CD14-positive monocyte (primary cell): Measurements from ENCODE around the gene DNAJC12. TPM values are rescaled to one million over a fixed set of nuclear protein-coding genes. Genes with fewer than 3 reads are reported as not detected.
"Not testable (repeated sequence)": the region's sequence is repeated elsewhere in the genome, so short reads cannot be mapped to it uniquely, and the experiment has no call there.

ENCODE experiments used
- DNase-seq, 3 donors: peaks; one replicate each; pipeline ENCODE4 v3.0.0-alpha.2; 2011 to 2022
- H2AFZ ChIP-seq: 2 replicates; pipeline ENCODE4 v1.6.0; 2012; ENCODE audit warnings: mild to moderate bottlenecking, low read depth, low read length, inconsistent platforms; ENCODE audit not compliant: insufficient read depth, poor library complexity, severe bottlenecking
- H3K27ac ChIP-seq, 2 donors: 1 replicate in 1 of 2; 2 replicates in 1 of 2; pipeline ENCODE4 v1.5.1; 2012 to 2013; ENCODE audit warnings: low read length in 2 of 2, control low read depth in 1 of 2, inconsistent platforms in 1 of 2, low read depth in 1 of 2, mild to moderate bottlenecking in 1 of 2
- H3K27me3 ChIP-seq, 2 donors: one replicate each; pipeline versions ENCODE4 v1.6.0 to v1.6.1; 2011 to 2013; ENCODE audit warnings: low read length in 2 of 2; ENCODE audit not compliant: control insufficient read depth in 2 of 2, insufficient read depth in 2 of 2
- H3K36me3 ChIP-seq, 2 donors: replicated peaks in 1 of 2; 1 replicate in 1 of 2; 2 replicates in 1 of 2; pipeline versions ENCODE4 v1.5.1 to v1.6.1; 2012 to 2013; ENCODE audit warnings: low read length in 2 of 2, control low read depth in 1 of 2, inconsistent platforms in 1 of 2, mild to moderate bottlenecking in 1 of 2; ENCODE audit not compliant: insufficient read depth in 2 of 2, control insufficient read depth in 1 of 2
- H3K4me1 ChIP-seq, 2 donors: 1 replicate in 1 of 2; 2 replicates in 1 of 2; pipeline versions ENCODE4 v1.5.1 to v1.6.1; 2012 to 2013; ENCODE audit warnings: low read length in 2 of 2, control low read depth in 1 of 2, inconsistent platforms in 1 of 2, mild to moderate bottlenecking in 1 of 2, moderate library complexity in 1 of 2; ENCODE audit not compliant: insufficient read depth in 2 of 2, control insufficient read depth in 1 of 2
- H3K4me2 ChIP-seq: replicated peaks from 2 replicates; pipeline ENCODE3; 2012; ENCODE audit warnings: low read length, moderate library complexity, mild to moderate bottlenecking; ENCODE audit not compliant: poor library complexity, severe bottlenecking; ENCODE audit errors: extremely low read depth
- H3K4me3 ChIP-seq, 3 experiments: fragments of 200-600 bp in 1 of 3; sonication (generic) in 1 of 3; replicated peaks in 1 of 3; 1 replicate in 2 of 3; 2 replicates in 1 of 3; pipeline ENCODE4 v1.5.1; 2011 to 2013; ENCODE audit warnings: low read length in 3 of 3, mild to moderate bottlenecking in 3 of 3, control low read depth in 2 of 3, low read depth in 2 of 3, inconsistent platforms in 1 of 3, moderate library complexity in 1 of 3
- H3K79me2 ChIP-seq: 2 replicates; pipeline ENCODE4 v1.6.0; 2012; ENCODE audit warnings: mild to moderate bottlenecking, control low read depth, inconsistent platforms, low read length, moderate library complexity; ENCODE audit not compliant: insufficient read depth
- H3K9ac ChIP-seq: 2 replicates; pipeline ENCODE4 v1.6.0; 2017; ENCODE audit warnings: low read length, mild to moderate bottlenecking; ENCODE audit not compliant: insufficient read depth, poor library complexity, severe bottlenecking
- H3K9me3 ChIP-seq, 2 donors: replicated peaks in 1 of 2; 1 replicate in 1 of 2; 2 replicates in 1 of 2; pipeline versions ENCODE4 v1.5.1 to v1.6.1; 2012 to 2013; ENCODE audit warnings: low read length in 2 of 2, control low read depth in 1 of 2; ENCODE audit not compliant: control insufficient read depth in 1 of 2, insufficient read depth in 1 of 2
- H4K20me1 ChIP-seq: 2 replicates; pipeline ENCODE4 v1.6.0; 2012; ENCODE audit warnings: mild to moderate bottlenecking, low read length, control low read depth, moderate library complexity; ENCODE audit not compliant: insufficient read depth
- H3K27ac Mint-ChIP-seq, 7 donors: one replicate each; pipeline ENCODE4 v1.8.0; 2020; ENCODE audit warnings: mild to moderate bottlenecking in 7 of 7, mixed read lengths in 7 of 7, moderate library complexity in 6 of 7, inconsistent platforms in 2 of 7
- H3K27me3 Mint-ChIP-seq, 3 donors: one replicate each; pipeline ENCODE4 v1.8.0; 2021 to 2022; ENCODE audit warnings: low read depth in 3 of 3, mild to moderate bottlenecking in 3 of 3, mixed read lengths in 3 of 3, moderate library complexity in 3 of 3, inconsistent platforms in 1 of 3
- H3K36me3 Mint-ChIP-seq, 2 donors: one replicate each; pipeline ENCODE4 v1.8.0; 2020; ENCODE audit warnings: mixed read lengths in 2 of 2, inconsistent platforms in 1 of 2, mild to moderate bottlenecking in 1 of 2
- H3K4me1 Mint-ChIP-seq: one replicate; pipeline ENCODE4 v1.8.0; 2020; ENCODE audit warnings: mild to moderate bottlenecking, mixed read lengths
- H3K4me3 Mint-ChIP-seq, 2 donors: one replicate each; pipeline ENCODE4 v1.8.0; 2020; ENCODE audit warnings: mild to moderate bottlenecking in 2 of 2, mixed read lengths in 2 of 2, moderate library complexity in 1 of 2
- H3K9me3 Mint-ChIP-seq, 7 donors: one replicate each; pipeline ENCODE4 v1.8.0; 2020 to 2022; ENCODE audit warnings: mixed read lengths in 7 of 7, mild to moderate bottlenecking in 6 of 7, moderate library complexity in 6 of 7, inconsistent platforms in 2 of 7
- CTCF ChIP-seq: fragments of 200-600 bp; IDR thresholded peaks from one replicate; pipeline ENCODE4 v1.8.0; 2022; ENCODE audit warnings: antibody characterized with exemption, mild to moderate bottlenecking
- WGBS: methylation state at CpG from one replicate; pipeline ENCODE4 v1.1.5; 2013; ENCODE audit warnings: missing lambda C conversion rate; ENCODE audit not compliant: insufficient coverage; 5-methylcytosine and 5-hydroxymethylcytosine counted together
- intact Hi-C, 2 donors: fragments of 100-400 bp; cut with micrococcal nuclease; formaldehyde crosslinking; loops; one replicate each; pipeline versions ENCODE4 v1.15.0 to v1.15.1; 2023
- polyA plus RNA-seq, 3 donors: library from polyadenylated mRNA; depleted of rRNA in 1 of 3; unstranded in 2 of 3; stranded (reverse) in 1 of 3; fragments of 300-500 nt in 2 of 3; fragments of >200 nt in 1 of 3; fragmentation: Illumina TruSeq in 2 of 3; gene quantifications; 1 replicate in 2 of 3; 2 replicates in 1 of 3; pipeline ENCODE4 v1.2.3, GENCODE V29; 2012 to 2021

DNAJC12 gene
- polyA plus RNA-seq, 3 donors, result not detected

DNA sequence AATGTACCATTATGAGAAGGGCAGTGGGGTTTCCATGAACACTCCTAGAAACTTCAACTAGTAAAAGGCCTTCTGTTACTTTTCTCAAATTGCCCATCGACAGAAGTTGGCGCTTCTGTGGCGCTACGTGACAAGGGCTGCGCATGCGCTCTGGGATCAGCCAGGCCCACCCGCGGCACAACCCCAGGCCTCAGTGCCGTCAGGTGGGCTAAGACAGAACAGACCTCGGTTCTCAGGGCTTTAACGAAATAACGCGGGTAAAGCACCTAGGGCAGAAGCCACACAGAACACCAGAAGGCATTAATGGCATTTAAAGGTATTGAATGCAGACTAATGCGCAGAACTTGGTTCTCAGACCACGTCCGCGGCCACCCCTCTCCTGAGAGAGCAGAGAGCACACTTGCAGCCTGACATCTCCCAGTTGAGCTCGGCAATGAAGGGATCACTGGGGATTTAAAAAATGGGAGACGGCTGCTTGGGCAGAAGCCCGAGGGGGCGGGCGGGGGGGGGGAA is 74.4 kb downstream of the DNAJC12 start:
- H2AFZ ChIP-seq, result peak overlapping the region; percentile 87
- H3K79me2 ChIP-seq, result no peaks in the 10 kb centered on the region
- peak overlapping the region; percentile 95 for H3K4me2 ChIP-seq
- H4K20me1 ChIP-seq, result no peaks in the 10 kb centered on the region
- DNase-seq, result peak; percentile 25 to 59 (median 39)
- WGBS, result under 1% methylated on average over 15 of the region's 22 CpGs
- TF ChIP-seq CTCF, result no peak
- peak overlapping the region; percentile 86 to 91 for H3K4me3 Mint-ChIP-seq
- peak overlapping the region; percentile 35 for H3K9ac ChIP-seq
- intact Hi-C loops, result loop anchor here in 1 of 2 donors (5.0 kb wide), 1 partner anchor 569 kb away; the partner anchor contains the start of genes HNRNPH3 and PBLD
- H3K27ac ChIP-seq, result peak overlapping the region; percentile 87 to 94
- H3K27ac Mint-ChIP-seq, result peak overlapping the region; percentile 70 to 87 (median 80)
- H3K36me3 ChIP-seq, result no peaks in the 10 kb centered on the region
- H3K4me1 ChIP-seq, result peaks cover 29 to 37% of the 10 kb centered on the region in 2 donors
- H3K36me3 Mint-ChIP-seq, result no peaks in the 10 kb centered on the region
- no peaks in the 10 kb centered on the region for H3K9me3 ChIP-seq
- H3K27me3 ChIP-seq, result no peaks in the 10 kb centered on the region
- H3K9me3 Mint-ChIP-seq, result peaks cover 0 to 6% (median 4%) of the 10 kb centered on the region in 7 donors
- peak overlapping the region; percentile 81 to 99 (median 93) for H3K4me3 ChIP-seq
- peaks cover 0 to 2% (median 1%) of the 10 kb centered on the region in 3 donors for H3K27me3 Mint-ChIP-seq
- H3K4me1 Mint-ChIP-seq, result peaks cover 24% of the 10 kb centered on the region

- Mint-ChIP-seq H3K27ac (peak overlapping the region; percentile 35 to 81 (median 69)), H3K4me1 (peaks cover 24% of the 10 kb centered on the region), H3K4me3 (peak overlapping the region in 1 of 2 donors; percentile 42)
- not testable (repeated sequence) for H2AFZ ChIP-seq, H3K79me2 ChIP-seq, H3K27me3 Mint-ChIP-seq, H3K36me3 Mint-ChIP-seq, H3K9me3 ChIP-seq, H3K36me3 ChIP-seq, DNase-seq, H3K9me3 Mint-ChIP-seq, H3K9ac ChIP-seq, H3K27me3 ChIP-seq, H4K20me1 ChIP-seq
- peak overlapping the region in 1 of 2 donors; percentile 61 for H3K27ac ChIP-seq
- WGBS, result no CpG with 5 or more reads among the region's 9 CpGs
- intact Hi-C loops, result loop anchor here in 1 of 2 donors (5.0 kb wide), 1 partner anchor 570 kb away; the partner anchor contains the start of genes HNRNPH3 and PBLD
- peaks cover 29 to 37% of the 10 kb centered on the region in 2 donors for H3K4me1 ChIP-seq
- H3K4me2 ChIP-seq, result peak overlapping the region; percentile 95
- peak overlapping the region in 1 of 3 experiments; percentile 41 for H3K4me3 ChIP-seq
Observed at GRCh38 chr10:67762567-67762966, 75.4 kb downstream of the DNAJC12 start.
